Fibroblast of pulmonary artery (primary cell): ENCODE measurements around the gene CD99.

ENCODE experiments used
- DNase-seq: peaks from one replicate; pipeline ENCODE4 v3.0.0-alpha.2; 2010; ENCODE audit warnings: low read depth
- H3K4me3 ChIP-seq: replicated peaks from 2 replicates; pipeline ENCODE4 v1.5.1; 2011; ENCODE audit warnings: low read depth, mild to moderate bottlenecking, control low read depth, low read length, moderate library complexity
- CTCF ChIP-seq: IDR thresholded peaks from 2 replicates; pipeline ENCODE4 v1.5.1; 2011; ENCODE audit warnings: mild to moderate bottlenecking, control low read depth, low read length, inconsistent platforms; ENCODE audit errors: missing control alignments

The CD99 gene

DNA sequence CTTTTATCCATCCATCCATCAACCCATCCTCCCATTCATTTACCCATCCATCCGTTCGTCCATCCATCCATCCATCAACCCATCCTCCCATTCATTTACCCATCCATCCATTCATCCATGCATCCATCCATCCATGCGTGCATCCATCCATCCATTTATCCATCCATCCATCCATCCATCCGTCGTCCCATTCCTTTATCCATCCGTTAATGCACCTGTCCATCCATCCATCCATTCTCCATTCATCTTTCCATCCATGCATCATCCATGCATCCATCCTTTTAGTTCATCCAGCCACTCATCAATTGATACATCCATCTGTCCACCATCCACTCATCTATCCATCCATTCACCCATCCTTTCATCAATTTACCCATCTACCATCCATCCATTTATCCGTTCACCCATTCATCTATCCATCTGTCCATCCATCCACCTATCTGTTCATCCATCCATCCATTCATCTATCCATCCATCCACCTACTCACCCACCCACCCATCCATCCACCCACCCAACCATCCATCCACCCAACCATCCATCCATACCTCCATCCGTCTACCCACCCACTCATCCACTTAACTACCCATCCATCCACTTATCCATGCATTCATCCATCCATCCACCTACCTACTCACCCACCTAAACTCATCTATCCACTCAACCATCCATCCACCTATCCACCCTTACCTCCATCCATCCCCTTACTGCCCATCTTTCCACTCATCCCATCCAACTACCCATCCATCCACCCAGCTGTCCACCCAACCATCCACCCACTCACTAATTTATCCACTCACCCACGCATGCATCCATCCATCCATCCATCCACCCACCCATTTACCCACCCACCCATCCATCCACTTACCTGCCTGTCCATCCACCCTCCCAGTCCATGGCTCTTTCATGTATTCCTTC lies 9.6 kb downstream of the CD99 start:
- TF ChIP-seq CTCF: no peak
- H3K4me3 ChIP-seq: no peak overlapping the region
- DNase-seq: no peak

GRCh38 chrX:2701600-2701999 lies 10.5 kb downstream of the CD99 start:
- DNase-seq: no peak
- no peak overlapping the region for H3K4me3 ChIP-seq
- no peak for TF ChIP-seq CTCF

DNA sequence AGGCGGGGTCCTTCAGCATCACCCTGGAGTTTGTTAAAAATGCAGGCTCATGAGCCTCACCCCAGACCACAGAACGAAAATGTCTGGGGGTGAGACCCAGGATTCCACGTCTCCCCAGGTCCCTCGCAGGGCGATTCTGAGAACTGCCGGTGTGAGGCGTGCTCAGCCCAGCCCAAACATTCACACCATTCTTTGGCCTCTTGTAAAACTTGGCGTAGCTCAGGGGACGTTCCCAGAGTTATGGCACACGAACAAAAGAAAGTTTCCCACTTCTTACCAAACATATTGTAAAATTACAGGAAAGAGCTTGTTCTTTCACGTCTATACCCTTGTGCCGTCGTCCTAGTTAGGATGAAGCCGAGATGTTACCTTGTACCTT lies 12.9 kb downstream of the CD99 start:
- DNase-seq: peak; percentile 65
- H3K4me3 ChIP-seq: no peak overlapping the region
- peak; percentile 26 for TF ChIP-seq CTCF

- no peak for TF ChIP-seq CTCF
- DNase-seq: peak; percentile 53
- no peak overlapping the region for H3K4me3 ChIP-seq
Measured at GRCh38 chrX:2705046-2705832, 14.1 kb downstream of the CD99 start.

DNA sequence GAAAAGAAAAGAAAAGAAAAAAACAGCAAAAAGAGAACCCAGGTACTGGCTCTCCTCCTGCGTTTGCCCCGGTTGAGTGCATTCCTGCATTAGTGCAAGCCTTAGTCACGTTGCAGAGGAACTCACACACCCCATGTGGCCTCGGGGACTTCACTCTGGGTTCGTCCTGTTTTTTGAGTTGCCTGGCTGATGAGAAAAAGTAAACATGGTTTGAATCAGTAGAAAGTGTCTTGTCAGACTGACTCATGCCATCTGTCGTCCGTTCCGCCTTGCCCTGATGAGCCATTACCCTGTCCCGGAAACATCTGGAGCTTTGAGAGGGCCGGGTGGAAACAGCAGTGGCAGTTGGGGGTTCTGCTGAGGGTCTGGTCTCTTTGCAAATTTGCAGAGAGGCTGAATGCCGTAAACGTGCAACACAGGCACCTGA lies 16.3 kb downstream of the CD99 start:
- no peak overlapping the region for H3K4me3 ChIP-seq
- TF ChIP-seq CTCF: no peak
- peak; percentile 84 for DNase-seq

DNA sequence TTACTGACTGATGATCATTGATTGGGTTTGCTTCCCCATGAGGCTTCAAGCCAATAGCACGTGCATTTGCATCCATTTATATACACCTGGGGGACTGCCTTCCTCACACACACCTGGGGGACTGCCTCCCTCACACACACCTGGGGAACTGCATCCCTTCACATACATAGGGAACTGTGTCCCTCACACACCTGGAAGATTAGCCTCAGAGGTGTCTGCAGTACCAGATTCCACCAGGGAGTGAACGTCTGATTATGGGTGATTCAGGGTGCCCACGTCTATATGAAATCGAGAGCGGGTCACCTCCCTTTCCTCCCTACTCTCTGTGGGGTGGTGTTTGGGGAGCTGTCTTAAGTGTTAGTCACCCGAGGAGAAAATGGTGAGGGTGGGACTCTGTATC lies 16.9 kb downstream of the CD99 start:
- DNase-seq: no peak
- no peak overlapping the region for H3K4me3 ChIP-seq
- TF ChIP-seq CTCF: no peak
